Loucy (cell line): ENCODE data around the gene RLN2.

Experiments used
- EZH2phosphoT487 ChIP-seq: fragments of 200-600 bp; IDR thresholded peaks from 2 replicates; pipeline ENCODE4 v1.6.1; 2018; ENCODE audit warnings: antibody characterized with exemption, mild to moderate bottlenecking, moderate library complexity, borderline replicate concordance
- TF ChIP-seq, protein P1 (sequence below): fragments of 200-600 bp; sonication (generic); conservative IDR thresholded peaks from 2 replicates; pipeline ENCODE4 v1.5.1; 2014; ENCODE audit warnings: mild to moderate bottlenecking, antibody characterized with exemption, low read length

- TF ChIP-seq, protein P1, sequence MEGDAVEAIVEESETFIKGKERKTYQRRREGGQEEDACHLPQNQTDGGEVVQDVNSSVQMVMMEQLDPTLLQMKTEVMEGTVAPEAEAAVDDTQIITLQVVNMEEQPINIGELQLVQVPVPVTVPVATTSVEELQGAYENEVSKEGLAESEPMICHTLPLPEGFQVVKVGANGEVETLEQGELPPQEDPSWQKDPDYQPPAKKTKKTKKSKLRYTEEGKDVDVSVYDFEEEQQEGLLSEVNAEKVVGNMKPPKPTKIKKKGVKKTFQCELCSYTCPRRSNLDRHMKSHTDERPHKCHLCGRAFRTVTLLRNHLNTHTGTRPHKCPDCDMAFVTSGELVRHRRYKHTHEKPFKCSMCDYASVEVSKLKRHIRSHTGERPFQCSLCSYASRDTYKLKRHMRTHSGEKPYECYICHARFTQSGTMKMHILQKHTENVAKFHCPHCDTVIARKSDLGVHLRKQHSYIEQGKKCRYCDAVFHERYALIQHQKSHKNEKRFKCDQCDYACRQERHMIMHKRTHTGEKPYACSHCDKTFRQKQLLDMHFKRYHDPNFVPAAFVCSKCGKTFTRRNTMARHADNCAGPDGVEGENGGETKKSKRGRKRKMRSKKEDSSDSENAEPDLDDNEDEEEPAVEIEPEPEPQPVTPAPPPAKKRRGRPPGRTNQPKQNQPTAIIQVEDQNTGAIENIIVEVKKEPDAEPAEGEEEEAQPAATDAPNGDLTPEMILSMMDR, result no peak
- TF ChIP-seq EZH2phosphoT487, result no peak
These were observed 1.2 kb upstream of the RLN2 start for GRCh38 chr9:5305741-5306140.
